Hematopoietic multipotent progenitor cell (in vitro differentiated cells): ENCODE measurements around the gene RHOT2. TPM values are rescaled to one million over a fixed set of nuclear protein-coding genes. Genes with fewer than 3 reads are reported as not detected.
"Not testable (repeated sequence)": the region's sequence is repeated elsewhere in the genome, so short reads cannot be mapped to it uniquely, and the experiment has no call there.

Source experiments
- DNase-seq, 3 donors: peaks; one replicate each; pipeline ENCODE4 v3.0.0-alpha.2; 2011 to 2015; ENCODE audit warnings: low read depth in 2 of 3, low spot score in 2 of 3
- total RNA-seq: library from RNA; depleted of rRNA; stranded (reverse); fragments of >200 nt; gene quantifications from one replicate; pipeline ENCODE4 v1.2.3, GENCODE V29; 2012

Gene RHOT2
- total RNA-seq, 1 donor: 44.7 TPM

DNA sequence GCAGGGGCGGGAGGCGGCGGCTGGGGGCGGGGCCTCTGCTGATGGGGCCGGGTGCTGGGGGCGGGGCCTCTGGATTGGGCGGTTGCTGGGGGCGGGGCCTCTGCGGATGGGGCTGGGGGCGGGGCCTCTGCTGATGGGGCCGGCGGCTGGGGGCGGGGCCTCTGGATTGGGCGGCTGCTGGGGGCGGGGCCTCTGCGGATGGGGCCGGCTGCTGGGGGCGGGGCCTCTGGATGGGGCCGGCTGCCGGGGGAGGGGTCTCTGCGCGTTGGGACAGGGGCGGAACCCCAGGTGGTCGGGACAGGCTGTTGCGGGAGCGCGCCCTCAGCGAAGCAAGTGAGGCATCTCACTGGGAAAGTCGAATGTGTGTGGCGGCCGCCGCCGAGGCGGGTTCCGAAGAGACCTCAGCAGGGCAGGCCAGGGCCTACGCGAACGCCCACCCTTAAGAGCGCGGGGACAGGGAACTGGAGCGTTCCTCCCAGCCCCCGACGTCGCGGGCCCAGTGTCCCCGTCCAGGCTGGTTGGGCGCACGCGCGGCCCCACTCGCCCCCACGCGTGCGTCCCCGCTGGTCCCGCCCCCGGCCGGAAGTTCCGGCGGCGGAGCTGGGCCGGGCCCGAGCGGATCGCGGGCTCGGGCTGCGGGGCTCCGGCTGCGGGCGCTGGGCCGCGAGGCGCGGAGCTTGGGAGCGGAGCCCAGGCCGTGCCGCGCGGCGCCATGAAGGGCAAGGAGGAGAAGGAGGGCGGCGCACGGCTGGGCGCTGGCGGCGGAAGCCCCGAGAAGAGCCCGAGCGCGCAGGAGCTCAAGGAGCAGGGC, 12.1 kb downstream of the RHOT2 start, which contains the start of gene STUB1:
TSS of gene STUB1 (plus strand) at position 597 of the 811 bp plus-strand sequence. CDS start at position 713, 116 bp downstream.
- peak; percentile 68 to 87 (median 86) for DNase-seq

DNA sequence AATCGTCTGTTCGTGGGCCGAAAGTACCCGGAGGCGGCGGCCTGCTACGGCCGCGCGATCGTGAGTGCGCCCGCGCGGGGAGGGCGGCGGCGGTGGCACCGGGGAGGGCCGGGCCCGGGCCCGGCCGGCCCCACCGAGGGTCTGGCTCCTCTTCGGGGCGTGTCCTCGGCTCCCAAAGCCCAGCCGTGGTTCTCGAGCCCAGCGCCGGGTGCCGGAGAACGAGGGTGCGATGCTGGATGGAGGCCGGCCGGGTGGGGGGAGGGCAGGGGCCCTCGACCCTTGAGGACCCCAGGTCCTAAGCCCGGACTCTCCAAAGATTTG, 12.7 kb downstream of the RHOT2 start:
- no peak for DNase-seq

DNA sequence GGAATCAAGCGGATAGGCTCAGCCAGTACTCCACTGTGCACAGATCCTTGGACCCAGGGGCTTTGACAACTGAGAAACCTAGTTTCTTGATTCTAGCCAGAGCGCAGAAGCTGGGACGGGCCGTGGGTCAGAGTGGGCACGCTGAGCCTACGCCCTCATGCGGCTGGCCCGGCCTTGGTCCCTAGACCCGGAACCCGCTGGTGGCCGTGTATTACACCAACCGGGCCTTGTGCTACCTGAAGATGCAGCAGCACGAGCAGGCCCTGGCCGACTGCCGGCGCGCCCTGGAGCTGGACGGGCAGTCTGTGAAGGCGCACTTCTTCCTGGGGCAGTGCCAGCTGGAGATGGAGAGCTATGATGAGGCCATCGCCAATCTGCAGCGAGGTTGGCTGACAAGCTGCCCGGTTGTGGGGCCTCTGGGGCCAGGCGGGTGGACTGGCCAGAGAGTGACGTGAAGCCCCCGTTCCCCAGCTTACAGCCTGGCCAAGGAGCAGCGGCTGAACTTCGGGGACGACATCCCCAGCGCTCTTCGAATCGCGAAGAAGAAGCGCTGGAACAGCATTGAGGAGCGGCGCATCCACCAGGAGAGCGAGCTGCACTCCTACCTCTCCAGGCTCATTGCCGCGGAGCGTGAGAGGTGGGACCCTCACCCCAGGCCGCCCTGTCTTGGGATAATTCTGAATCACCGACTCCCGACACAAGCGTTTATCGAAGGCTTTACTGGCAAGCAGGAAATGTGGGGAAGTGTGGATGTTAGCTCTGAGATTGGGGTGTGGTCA, 13.2 kb downstream of the RHOT2 start:
- no peak for DNase-seq

DNA sequence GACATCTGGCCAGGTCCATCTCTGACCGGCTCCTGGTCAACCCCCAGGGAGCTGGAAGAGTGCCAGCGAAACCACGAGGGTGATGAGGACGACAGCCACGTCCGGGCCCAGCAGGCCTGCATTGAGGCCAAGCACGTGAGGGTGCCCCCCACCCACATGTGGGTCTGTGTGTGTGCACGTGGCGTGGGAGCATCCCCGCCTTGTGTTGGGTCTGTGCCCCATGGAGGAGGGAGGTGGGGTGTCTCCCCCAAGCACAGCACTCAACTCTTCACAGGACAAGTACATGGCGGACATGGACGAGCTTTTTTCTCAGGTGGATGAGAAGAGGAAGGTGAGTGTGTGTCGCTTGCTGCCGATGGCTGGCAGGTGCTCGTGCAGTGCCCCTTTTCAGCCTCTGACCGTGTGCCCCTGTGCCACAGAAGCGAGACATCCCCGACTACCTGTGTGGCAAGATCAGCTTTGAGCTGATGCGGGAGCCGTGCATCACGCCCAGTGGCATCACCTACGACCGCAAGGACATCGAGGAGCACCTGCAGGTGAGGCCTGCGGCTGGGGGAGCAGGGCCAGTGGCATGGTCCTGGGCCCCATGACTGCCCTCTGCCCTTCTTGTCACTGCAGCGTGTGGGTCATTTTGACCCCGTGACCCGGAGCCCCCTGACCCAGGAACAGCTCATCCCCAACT, 14.0 kb downstream of the RHOT2 start:
- DNase-seq: no peak

DNA sequence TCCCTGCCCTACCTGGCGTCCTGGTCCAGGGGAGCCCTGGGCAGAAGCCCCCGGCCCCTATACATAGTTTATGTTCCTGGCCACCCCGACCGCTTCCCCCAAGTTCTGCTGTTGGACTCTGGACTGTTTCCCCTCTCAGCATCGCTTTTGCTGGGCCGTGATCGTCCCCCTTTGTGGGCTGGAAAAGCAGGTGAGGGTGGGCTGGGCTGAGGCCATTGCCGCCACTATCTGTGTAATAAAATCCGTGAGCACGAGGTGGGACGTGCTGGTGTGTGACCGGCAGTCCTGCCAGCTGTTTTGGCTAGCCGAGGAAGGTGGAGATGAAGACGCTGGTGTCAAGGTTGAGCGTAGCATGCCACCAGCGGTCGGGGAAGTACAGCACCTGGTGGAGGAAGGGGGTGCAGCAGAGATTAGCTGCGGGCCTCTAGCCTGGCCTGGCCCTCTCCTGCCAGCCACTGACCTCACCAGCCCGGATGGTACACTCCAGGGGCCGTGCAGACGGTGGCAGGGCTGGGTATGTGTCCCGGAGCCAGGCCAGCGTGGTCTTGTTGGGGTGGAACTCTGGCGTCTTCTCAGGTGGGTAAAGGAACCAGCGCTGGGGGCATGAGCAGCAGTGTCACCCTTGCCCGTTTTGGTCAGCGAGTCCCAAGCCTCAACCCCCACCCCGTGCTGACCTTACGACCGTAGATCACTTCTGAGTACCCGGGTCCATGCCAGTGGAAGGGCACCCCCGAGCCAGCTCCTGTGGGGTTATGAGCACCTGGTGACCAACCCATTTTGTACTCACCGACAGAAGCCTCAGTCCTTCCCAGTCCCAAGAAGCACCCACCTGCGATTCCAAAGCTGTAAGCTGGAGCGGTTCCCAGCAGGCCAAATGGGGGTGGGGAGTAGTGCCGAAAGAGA, 14.8 kb downstream of the RHOT2 start:
- no peak for DNase-seq

DNA sequence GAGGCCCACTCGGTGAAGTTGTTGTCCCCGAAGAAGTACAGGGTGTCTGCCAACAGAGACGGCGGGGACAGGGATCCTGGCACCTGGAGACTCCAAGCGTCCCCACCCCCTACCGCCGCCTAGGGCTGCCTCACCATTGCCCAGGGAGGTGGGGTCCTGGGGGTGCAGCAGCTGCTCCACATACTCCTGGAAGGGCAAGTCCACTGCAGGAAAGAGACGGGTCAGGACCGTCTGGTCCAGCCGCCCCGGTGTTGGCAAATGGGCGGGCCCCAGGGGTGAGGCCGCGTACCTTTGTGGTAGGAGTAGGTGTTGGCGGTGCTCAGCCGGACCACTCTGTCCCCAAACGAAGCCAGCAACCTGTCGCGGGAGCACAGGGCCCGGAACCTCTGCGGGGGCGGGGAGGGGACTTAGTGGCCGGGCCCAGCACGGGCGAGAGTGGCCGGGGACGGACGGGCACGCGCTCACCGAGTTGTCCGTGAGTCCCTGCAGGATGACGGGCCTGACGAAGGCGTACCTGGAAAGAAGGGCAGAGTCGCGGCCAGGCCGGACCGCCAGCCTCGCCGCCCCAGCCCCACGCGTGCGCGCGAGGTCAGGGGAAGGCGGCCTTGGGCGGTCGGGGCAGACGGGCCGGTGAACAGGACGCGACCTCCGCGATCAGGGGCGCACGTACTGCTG, 15.6 kb downstream of the RHOT2 start:
- no peak for DNase-seq

DNA sequence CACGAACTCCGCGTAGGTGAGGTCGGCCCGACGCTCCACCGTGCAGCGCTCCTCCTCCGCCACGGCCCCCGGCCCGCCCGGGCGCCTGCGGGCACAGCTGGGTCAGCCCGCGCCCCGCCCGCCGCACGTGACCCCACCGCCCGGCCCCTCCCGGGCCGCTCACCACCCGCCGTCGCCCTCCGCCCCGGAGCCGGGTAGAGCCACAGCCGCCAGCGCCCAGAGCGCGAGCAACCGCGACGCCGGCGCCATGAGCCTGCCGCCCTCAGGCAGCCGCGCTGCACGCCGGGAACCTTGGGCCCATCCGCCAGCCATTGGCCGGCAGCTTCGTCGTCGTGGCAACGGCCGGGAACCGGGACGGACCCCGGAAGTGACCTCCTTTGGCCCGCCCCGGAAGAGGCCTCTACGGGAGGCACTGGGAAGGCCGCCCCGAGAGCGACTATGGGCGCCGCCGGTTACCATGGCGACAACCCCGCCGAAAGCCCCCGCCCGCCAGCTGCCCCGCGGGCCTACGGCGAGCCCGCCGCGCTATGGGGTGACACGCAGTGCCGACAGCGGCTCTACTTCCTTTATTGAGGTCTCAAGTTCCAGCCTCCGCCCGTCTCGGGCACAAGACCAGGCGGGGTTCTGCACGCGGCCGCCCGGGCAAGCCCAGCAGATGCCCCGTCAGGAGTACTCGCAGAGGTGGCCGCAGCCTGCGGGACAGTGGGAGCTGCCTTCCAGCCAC, 16.3 kb downstream of the RHOT2 start, which contains the start of gene JMJD8:
TSS of gene JMJD8 (minus strand) at position 264 of the 724 bp plus-strand sequence. CDS start at position 249, 15 bp downstream.
- peak; percentile 90 to 95 (median 93) for DNase-seq

DNA sequence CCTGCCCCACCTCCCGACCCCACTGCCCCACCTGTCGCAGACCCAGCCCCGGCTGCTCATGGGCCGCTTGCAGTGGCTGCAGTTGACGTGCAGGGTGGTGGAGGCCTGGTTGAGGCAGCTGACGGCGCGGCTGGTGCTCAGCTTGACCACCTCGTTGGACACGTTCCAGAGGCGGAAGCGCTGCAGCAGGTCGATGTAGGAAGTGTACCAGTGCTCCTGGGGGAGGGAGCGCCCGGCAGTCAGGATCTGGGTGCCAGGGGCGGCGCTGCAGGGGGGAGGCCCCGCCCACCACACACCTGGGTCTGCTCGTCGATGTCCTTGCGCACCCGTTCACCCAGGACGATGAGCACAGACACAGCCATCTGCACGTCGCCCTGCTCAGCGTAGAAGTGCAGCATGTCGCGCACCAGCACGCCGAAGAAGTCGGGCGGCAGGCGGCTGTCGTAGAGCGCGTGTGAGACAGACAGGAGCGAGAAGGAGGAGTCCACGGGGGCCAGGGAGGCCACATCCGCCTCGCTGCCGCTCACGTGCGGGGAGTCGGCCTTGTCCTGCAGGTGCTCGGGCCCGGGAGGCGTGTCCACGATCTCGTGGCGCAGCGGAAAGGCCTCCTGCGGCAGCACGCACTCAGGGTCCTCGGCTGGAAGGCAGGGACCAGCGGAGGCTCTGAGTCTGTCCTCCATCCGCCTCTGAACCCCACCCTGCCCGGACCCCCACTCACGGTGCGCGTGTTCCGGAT, 17.2 kb downstream of the RHOT2 start:
- DNase-seq: no peak

DNA sequence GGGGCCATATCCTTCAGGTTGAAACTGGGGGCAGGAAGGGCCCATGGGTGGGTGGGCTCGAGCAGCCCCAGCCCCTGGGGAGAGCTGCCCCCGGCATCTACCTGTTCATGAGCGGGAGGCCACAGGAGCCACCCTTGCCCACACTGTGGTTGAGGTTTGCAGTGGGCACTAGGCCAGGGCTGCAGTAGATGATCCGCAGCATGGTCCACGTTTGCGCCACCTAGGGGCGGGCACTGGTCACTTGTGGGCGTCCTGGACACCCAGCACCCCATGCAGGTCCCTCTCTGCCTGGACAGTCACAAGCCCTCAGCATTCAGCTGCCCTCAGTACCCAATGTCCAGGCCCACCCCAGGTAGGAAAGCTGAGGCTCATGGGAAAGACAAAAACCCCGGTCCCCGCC, 18.0 kb downstream of the RHOT2 start:
- peak in 1 of 3 donors; percentile 22 for DNase-seq

DNA sequence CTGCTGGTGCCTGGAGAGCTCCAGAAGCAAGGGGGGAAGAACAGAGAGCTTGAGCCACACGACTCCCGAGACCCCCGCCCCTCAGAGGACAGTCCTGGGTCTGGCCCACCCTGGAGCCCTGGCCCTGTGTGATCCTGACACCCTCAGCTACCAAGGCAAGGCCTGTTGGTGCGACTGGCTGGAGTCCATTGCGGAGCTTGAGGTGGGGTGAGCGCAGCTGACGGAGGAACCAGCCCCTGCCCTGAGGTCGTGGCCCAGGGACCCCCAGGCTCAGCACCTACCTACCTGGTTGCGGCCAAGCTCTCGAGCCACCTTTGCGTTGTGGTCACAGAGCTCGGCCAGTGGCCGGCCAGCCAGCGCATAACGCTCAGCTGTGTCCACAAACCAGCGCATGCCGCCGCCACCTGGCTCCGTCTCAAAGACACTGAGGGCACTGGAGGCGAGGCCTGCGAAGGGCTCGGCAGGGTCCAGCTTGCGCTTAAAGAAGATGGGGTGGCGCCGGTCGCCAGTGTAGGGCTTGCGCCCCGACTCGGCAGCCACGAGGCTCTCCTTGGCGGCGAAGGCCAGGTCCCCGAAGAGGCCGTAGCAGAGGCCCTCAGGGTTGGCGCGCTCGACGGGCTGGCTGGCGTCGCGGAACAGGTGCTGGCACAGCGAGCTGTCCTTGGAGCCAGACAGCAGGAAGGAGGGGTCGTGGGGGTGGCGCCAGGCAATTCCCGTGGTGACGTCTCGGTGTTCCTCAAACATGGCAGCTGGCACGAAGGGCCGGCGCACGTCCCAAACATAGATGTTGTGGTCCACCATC, 18.7 kb downstream of the RHOT2 start:
- no peak for DNase-seq

DNA sequence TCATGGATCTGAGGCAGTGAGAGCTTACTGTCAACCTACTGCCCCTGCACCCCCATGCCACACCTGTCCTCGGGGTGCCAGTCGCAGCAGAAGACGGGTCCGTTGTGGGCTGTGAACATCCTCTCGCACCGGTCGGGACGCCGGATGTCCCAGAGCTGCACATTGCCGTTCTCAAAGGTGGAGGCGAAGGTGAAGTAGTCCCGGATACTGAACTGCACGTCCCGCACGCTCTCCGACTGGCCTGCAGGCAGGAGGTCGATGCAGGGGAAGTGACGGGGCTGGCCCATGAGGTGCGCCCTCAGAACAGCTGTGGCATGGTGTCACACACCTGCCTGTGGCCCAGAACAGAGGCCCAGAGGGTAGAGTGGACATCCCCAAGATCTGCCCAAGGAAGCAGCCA, 19.6 kb downstream of the RHOT2 start:
- DNase-seq: no peak

DNA sequence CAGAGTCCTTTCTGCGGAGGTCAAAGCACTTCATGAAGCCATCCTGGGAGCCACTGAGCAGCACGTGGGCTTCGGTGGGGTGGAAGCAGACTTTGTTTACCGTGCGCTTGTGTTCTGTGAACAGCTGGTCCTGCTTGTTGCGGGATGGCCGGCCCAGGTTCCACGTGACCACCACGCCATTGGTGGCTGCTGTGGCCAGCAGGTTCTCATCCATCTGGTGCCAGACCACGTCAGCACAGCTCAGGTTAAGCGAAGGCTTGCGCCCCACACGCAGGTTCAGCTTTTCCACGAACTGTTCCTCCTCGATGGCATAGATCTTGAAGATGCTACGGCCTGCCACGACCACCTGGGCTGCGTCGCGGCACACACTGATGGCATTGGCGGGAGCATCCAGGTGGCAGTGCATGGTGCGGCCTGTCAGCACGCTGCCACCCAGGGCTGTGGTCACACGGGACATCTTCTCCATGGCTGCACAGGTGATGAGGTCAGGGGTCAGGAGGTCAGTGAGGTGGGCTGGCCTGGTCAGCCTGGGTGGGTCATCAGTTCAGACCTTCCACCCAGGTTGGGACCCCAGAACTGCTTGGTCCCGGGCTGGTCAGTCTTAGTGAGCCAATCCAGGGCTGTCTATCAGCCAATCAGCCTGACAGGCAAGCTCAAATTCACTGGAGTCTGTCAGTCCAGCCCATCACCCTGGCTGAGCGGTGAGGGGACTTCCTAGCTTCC, 21.4 kb downstream of the RHOT2 start:
- DNase-seq: no peak

DNA sequence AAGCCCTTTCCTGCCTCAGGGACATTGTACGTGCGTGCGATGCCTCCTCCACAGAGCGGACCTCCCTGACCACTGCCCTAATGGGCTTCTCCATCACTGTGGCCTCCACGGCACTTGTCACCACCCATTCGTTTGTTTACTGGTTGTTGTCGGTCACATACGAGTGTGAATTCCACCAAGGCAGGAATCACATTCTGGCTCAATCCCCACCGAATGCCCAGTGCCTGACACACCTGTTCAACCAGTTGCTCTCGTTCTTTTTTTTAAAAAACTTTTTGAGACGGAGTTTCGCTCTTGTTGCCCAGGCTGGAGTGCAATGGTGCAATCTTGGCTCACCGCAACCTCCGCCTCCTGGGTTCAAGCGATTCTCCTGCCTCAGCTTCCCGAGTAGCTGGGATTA, 23.3 kb downstream of the RHOT2 start:
- not testable (repeated sequence) for DNase-seq

DNA sequence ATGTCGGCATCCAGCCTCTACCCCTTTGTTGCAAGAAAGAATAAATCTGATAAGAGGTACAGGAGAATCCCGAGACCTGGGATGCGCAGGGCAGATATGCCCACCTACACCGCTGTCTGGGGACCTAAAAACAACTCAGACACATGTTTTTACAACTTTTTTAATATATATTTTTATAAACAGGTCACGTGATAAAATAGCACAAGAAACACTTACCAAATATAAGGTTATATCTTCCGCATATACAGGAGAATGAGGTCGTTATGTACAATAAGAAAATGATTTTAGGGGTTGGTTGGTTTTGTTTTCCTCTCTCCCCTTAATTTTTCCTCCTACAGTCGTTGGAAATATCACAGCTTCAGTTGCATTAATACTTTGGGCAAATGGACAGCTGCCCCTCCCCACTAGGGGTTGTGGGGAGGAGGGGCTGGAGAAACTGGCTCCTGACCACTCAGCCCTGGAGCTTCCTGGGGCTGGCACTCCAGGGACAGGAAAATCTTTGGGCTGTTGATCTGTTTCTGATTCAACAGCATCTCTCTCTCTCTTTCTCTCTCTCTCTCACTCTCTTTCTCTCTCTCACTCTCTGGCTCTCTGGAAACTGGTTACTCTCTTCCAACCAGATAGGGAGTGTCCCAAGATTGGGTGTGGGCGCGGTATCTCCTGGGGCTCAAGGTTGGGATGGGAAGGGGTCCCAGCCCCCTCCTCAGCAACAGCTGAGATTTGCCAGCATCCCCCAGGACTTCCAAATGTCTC, 24.6 kb downstream of the RHOT2 start:
- no peak for DNase-seq

DNA sequence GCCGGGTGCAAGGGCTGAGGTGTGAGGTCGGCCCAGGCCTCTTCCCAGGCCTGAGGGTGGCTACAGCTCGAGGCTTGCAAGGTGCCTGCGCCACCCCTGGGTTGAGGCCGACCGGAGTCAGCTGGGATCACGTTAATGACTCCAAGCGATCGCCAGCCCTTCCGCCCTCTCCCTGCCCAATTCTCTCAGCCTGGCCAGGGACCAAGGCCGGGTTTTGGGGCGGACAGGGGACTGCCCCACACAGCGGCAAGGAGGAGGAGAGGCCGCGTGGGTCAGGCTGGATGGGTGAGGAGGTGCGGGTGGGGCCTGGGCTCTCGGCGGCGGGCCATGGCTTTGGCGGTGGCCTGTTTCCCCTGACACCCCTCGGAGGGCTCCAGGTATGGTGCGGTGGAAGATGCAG, 25.4 kb downstream of the RHOT2 start:
- DNase-seq: no peak

DNA sequence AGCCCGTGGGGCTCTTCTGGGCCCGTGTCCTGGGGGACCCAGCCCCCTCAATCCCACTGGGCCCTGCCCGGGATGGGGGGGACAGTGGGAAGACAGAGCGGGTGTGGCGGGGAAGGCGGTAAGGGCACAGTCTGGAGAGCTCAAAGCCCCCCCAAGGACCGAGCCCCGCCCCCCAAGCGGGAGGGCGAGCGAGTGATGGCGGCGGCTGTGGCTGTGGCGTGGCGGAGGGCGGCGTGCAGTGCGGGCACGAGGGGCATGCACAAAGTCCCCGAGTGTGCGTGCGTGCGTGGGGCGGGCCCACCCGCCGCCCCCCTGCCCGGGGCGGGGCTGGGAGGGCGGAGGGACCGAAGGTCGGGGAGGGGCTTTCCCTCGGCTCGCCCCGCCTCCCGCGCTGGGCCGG, 25.8 kb downstream of the RHOT2 start:
- DNase-seq: no peak
